Gastrocnemius medialis (tissue), 4 donors: ENCODE measurements around the gene PAX2. TPM values are rescaled to one million over a fixed set of nuclear protein-coding genes. Genes with fewer than 3 reads are reported as not detected.

ENCODE experiments used
- ATAC-seq, 2 donors: fragments of 150-250 bp; one replicate each; pipeline ENCODE4 v1.9.1; 2016
- DNase-seq, 2 donors: peaks; one replicate each; pipeline ENCODE4 v3.0.0-alpha.2; 2019
- H3K27ac ChIP-seq, 4 donors: fragments of 200-600 bp; sonication (generic); 1 replicate in 1 of 4; 2 replicates in 3 of 4; pipeline ENCODE4 v1.5.1; 2016 to 2018; ENCODE audit warnings: mild to moderate bottlenecking in 2 of 4, moderate library complexity in 1 of 4
- H3K27me3 ChIP-seq, 3 donors: fragments of 200-600 bp; sonication (generic) in 2 of 3; 1 replicate in 1 of 3; 2 replicates in 2 of 3; pipeline versions ENCODE4 v1.5.1 to v1.6.0; 2016 to 2019; ENCODE audit warnings: mild to moderate bottlenecking in 1 of 3, moderate library complexity in 1 of 3
- H3K36me3 ChIP-seq, 2 donors: fragments of 200-600 bp; sonication (generic) in 1 of 2; one replicate each; pipeline ENCODE4 v1.5.1; 2017 to 2018
- H3K4me1 ChIP-seq, 2 donors: fragments of 200-600 bp; sonication (generic) in 1 of 2; one replicate each; pipeline ENCODE4 v1.5.1; 2016 to 2017; ENCODE audit warnings: mild to moderate bottlenecking in 2 of 2
- H3K4me3 ChIP-seq, 4 donors: fragments of 200-600 bp; sonication (generic) in 3 of 4; 1 replicate in 1 of 4; 2 replicates in 3 of 4; pipeline ENCODE4 v1.5.1; 2016 to 2019; ENCODE audit warnings: mild to moderate bottlenecking in 2 of 4
- H3K9me3 ChIP-seq, 3 donors: fragments of 200-600 bp; sonication (generic) in 2 of 3; 1 replicate in 1 of 3; 2 replicates in 2 of 3; pipeline ENCODE4 v1.5.1; 2016 to 2019
- POLR2A ChIP-seq, 2 donors: fragments of 450-650 bp; IDR thresholded peaks; one replicate each; pipeline ENCODE4 v1.6.1; 2017; ENCODE audit warnings: antibody characterized with exemption in 2 of 2, mild to moderate bottlenecking in 2 of 2, moderate library complexity in 2 of 2
- in situ Hi-C, 4 donors: fragments of 200-750 bp; cut with MboI; loops; one replicate each; pipeline versions ENCODE4 v1.15.0 to v1.8.0; 2017; ENCODE audit warnings: low sequenced_read_pairs in 4 of 4
- intact Hi-C: fragments of 100-400 bp; cut with DNase I; formaldehyde crosslinking; loops from one replicate; pipeline ENCODE4 v1.15.1; 2023; ENCODE audit warnings: low total_unique reads
- total RNA-seq, 4 donors: library from RNA; depleted of rRNA; stranded (reverse); fragments of >200 nt; gene quantifications; one replicate each; pipeline versions ENCODE4 v1.1.0 to v1.2.3, GENCODE V29; 2016
- TF ChIP-seq, protein P1 (sequence below), 5 experiments: fragments of 450-650 bp in 3 of 5; fragments of 200-600 bp in 2 of 5; sonication (generic) in 2 of 5; IDR thresholded peaks in 4 of 5; conservative IDR thresholded peaks in 1 of 5; 1 replicate in 4 of 5; 2 replicates in 1 of 5; pipeline ENCODE4 v1.5.1; 2016 to 2019; ENCODE audit warnings: antibody characterized with exemption in 5 of 5, mild to moderate bottlenecking in 3 of 5, moderate library complexity in 3 of 5

Gene PAX2
- total RNA-seq, 4 donors from 2014 or later, result not detected

DNA sequence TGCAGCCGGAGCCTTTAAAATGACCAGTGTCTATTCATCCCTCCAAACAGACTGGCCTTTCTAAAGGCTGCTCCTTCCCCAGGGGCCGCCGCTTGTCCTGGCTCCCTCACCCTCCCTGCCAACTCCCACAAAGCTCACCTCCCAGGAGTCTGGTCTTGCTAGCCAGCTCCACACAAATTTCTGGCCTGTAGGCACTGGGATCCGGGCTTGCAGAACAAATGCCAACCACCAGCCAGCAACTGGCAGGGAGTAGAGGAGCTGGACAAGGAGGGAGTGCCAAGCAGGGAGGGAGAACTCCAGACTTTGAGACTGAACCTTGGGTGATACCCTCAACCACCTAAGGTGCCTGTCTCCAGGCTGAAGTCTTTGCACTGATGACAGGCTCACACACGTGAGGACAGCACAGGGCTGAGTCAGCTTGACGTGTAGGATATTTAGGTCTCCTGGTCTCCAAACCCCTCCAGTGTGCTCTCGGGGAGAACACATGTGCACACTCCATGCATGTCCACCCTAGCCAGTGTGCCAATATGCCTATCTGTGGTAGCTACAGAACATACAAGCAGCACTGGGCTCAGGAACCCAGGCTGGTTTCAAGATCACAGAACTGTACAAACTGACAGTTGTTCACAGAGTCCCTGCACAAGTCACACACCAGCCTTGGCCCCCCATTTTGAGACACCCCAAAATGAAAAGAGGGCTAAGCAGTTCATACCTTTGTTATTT is 6.0 kb downstream of the PAX2 start:
- DNase-seq, result no peak
- no peaks in the 10 kb centered on the region for H3K36me3 ChIP-seq
- H3K9me3 ChIP-seq, result no peaks in the 10 kb centered on the region
- no peak for ATAC-seq
- H3K4me3 ChIP-seq, result no peak overlapping the region
- H3K27me3 ChIP-seq, result peaks cover 88 to 94% (median 90%) of the 10 kb centered on the region in 3 donors
- intact Hi-C loops (no loop called here), in situ Hi-C loops (no loop called here)
- H3K4me1 ChIP-seq, result peaks cover 18 to 19% of the 10 kb centered on the region in 2 donors
- no peak for TF ChIP-seq POLR2A (IDR thresholded peaks at IDR 0.05)
- TF ChIP-seq, protein P1, sequence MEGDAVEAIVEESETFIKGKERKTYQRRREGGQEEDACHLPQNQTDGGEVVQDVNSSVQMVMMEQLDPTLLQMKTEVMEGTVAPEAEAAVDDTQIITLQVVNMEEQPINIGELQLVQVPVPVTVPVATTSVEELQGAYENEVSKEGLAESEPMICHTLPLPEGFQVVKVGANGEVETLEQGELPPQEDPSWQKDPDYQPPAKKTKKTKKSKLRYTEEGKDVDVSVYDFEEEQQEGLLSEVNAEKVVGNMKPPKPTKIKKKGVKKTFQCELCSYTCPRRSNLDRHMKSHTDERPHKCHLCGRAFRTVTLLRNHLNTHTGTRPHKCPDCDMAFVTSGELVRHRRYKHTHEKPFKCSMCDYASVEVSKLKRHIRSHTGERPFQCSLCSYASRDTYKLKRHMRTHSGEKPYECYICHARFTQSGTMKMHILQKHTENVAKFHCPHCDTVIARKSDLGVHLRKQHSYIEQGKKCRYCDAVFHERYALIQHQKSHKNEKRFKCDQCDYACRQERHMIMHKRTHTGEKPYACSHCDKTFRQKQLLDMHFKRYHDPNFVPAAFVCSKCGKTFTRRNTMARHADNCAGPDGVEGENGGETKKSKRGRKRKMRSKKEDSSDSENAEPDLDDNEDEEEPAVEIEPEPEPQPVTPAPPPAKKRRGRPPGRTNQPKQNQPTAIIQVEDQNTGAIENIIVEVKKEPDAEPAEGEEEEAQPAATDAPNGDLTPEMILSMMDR (IDR thresholded peaks at IDR 0.05 in 4 of 5, conservative IDR thresholded peaks at IDR 0.05 in 1 of 5), result no peak
- H3K27ac ChIP-seq, result no peak overlapping the region

- Histone ChIP-seq H3K4me3 (no peak overlapping the region), H3K27ac (no peak overlapping the region), H3K9me3 (no peaks in the 10 kb centered on the region), H3K4me1 (no peaks in the 10 kb centered on the region), H3K36me3 (no peaks in the 10 kb centered on the region), H3K27me3 (peaks cover 61 to 67% (median 65%) of the 10 kb centered on the region in 3 donors)
- no peak for ATAC-seq
- TF ChIP-seq, protein P1 (IDR thresholded peaks at IDR 0.05 in 4 of 5, conservative IDR thresholded peaks at IDR 0.05 in 1 of 5), result no peak
- no peak for TF ChIP-seq POLR2A (IDR thresholded peaks at IDR 0.05)
- in situ Hi-C loops, result no loop called here
- intact Hi-C loops, result no loop called here
- no peak for DNase-seq
Measured at GRCh38 chr10:100755821-100756220, 10.4 kb downstream of the PAX2 start.

- no peaks in the 10 kb centered on the region for H3K36me3 ChIP-seq
- in situ Hi-C loops (no loop called here), intact Hi-C loops (no loop called here)
- H3K27me3 ChIP-seq, result peaks cover 37 to 43% (median 39%) of the 10 kb centered on the region in 3 donors
- DNase-seq, result no peak
- H3K9me3 ChIP-seq, result no peaks in the 10 kb centered on the region
- TF ChIP-seq, protein P1 (IDR thresholded peaks at IDR 0.05 in 4 of 5, conservative IDR thresholded peaks at IDR 0.05 in 1 of 5), result no peak
- no peak for TF ChIP-seq POLR2A (IDR thresholded peaks at IDR 0.05)
- H3K4me3 ChIP-seq, result no peak overlapping the region
- ATAC-seq, result no peak
- H3K27ac ChIP-seq, result no peak overlapping the region
- no peaks in the 10 kb centered on the region for H3K4me1 ChIP-seq
Measured at GRCh38 chr10:100759331-100759730, 13.9 kb downstream of the PAX2 start.

GRCh38 chr10:100760726-100761125 is 15.3 kb downstream of the PAX2 start:
- Histone ChIP-seq H3K27ac (no peak overlapping the region), H3K36me3 (no peaks in the 10 kb centered on the region), H3K9me3 (no peaks in the 10 kb centered on the region), H3K4me3 (no peak overlapping the region), H3K4me1 (no peaks in the 10 kb centered on the region), H3K27me3 (peaks cover 28 to 36% (median 29%) of the 10 kb centered on the region in 3 donors)
- in situ Hi-C loops, result no loop called here
- no peak for DNase-seq
- intact Hi-C loops, result no loop called here
- ATAC-seq, result no peak
- TF ChIP-seq POLR2A (IDR thresholded peaks at IDR 0.05), result no peak
- TF ChIP-seq, protein P1 (IDR thresholded peaks at IDR 0.05 in 4 of 5, conservative IDR thresholded peaks at IDR 0.05 in 1 of 5), result no peak
